Activated CD4-positive, CD25-positive, alpha-beta regulatory T cell treated with anti-CD3 and anti-CD28 coated beads, Interleukin-2, amount 50 U/mL, for 16 hours (primary cell): ENCODE measurements around the gene ASPG.

Source experiments
- DNase-seq: peaks from one replicate; pipeline ENCODE4 v3.0.0-alpha.2; 2020; ENCODE audit warnings: low read depth, low spot score

ASPG gene

GRCh38 chr14:104105071-104105821, 19.7 kb downstream of the ASPG start:
- no peak for DNase-seq

GRCh38 chr14:104105822-104106470, 20.4 kb downstream of the ASPG start:
- no peak for DNase-seq

DNA sequence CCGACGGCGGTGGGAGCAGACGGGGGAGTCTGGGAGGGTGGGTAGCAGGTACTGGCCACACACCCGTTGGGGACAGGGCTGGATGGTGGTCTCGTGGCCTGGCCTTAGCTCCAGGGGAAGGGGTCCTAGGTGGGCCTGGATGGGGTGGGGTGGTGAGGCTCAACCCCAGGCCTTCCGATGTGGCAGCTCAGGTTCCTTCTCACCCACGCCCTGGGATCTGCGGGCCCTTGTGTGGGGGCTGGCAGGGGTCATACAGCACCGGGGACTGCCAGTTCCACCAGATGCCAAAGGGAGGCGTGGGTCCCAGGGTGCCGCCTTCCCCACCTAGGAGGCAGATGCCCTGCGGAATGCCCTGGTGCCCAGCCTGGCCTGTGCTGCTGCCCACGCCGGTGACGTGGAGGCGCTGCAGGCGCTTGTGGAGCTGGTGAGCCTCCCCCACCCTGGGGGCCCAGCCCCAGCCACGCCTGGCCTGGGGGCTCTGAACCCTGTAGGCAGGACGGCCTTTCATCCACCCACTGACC, 21.0 kb downstream of the ASPG start:
- no peak for DNase-seq

DNA sequence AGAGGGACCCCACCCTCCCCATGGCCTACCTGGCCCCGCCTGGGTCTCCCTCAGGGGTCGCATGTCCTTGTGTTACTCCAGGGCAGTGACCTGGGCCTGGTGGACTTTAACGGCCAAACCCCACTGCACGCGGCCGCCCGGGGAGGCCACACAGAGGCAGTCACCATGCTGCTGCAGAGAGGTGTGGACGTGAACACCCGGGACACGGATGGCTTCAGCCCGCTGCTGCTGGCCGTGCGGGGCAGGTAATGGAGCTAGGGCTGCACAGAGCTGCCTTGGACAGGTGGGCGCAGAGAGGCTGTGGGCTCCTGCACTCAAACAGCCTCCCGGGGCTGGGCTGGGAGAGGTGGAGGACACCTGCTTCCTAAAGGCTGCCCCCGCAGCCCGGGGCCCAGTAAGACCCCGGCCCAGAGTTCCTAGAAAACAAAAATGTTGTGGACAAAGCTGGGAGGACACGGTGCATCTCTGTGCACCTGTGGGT, 21.6 kb downstream of the ASPG start:
- DNase-seq: no peak

DNA sequence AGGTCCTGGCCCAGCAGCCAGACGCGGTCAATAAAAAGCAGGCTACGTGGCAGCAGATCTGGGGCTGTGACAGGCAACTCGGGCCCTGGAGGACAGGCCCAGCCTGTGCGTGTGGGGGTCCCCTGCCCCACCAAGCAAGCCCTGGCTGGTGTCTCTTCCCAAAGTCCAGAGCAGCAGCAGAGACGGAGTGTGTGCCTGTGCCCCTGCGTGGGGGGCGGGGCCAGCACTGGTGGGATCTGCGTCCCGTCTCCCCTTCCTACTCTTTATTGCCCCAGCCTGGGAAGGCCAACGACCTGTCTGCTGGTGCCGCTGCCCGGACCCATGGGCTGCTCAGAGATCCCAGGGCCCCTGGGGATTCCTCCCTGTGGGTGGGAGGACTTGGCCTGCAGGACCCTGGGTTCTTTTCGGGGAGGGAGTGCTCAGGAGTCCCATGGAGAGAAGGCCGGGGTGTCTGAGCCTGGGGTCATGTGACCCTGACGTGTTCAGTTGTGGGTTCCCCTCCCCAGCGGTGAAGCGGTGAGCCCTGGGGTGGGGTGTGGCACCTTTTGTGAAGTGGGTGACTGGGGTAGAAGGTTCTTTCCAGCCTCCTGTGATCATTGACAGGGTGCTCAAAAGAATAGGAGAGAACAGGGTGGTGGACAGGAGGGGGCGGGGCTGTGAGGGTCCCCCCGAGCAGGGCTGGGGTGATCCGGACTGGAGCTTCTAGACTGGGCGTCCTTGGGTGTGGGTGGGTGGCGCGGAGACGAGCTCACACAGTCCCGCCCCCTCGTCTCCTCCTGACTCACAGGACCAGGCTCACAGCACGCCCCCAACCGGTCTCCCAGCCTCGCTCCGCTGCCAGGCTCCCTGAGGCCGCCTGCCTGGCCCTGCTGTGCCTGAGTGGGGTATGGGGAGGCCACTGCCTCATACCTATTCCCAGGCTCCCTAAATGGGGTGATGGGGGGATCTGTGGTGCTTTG, 22.4 kb downstream of the ASPG start:
- no peak for DNase-seq

DNA sequence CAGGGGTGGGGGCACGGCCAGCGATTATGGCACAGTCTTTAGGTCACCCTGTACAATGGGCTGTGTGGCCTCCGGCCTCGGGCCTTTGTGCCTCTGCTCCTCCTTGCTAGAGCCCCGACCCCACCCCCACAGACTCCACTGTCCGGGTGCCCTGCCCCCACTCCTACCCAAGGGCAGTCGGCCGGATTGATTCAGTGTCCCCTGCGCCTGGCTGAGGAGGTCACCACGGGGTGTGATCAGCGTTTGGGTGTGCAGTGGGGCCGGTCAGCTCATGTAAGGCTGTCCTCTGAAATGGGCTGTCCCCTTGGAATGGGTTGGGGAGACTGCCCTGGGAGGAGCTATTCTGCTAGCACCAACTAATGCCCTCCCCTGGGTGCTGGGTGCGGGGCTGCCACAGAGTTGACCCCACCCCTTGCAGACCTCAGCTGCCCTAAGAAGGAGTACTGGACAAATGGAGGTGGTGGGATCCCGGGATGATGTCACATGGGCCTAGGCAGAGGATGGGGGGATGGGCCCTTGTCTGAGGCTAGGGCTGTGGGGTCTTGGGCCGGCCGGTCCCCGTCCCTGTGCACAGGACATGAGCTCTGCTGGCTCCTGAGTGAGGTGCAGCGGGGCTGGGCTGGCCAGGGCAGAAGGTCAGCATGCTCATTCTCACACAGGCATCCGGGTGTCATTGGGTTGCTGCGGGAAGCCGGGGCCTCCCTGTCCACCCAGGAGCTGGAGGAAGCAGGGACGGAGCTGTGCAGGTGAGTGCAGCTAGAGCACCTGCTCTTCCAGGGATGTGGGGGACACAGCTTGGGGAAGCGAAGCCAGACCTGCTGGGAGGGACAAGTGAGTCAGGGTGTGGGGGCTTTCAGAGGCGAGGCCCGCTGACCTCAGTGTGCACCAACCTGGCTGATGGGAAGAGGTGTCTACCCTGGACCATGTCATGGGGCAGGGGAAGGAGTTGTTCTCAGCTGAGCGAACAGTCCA, 23.4 kb downstream of the ASPG start:
- DNase-seq: no peak

DNA sequence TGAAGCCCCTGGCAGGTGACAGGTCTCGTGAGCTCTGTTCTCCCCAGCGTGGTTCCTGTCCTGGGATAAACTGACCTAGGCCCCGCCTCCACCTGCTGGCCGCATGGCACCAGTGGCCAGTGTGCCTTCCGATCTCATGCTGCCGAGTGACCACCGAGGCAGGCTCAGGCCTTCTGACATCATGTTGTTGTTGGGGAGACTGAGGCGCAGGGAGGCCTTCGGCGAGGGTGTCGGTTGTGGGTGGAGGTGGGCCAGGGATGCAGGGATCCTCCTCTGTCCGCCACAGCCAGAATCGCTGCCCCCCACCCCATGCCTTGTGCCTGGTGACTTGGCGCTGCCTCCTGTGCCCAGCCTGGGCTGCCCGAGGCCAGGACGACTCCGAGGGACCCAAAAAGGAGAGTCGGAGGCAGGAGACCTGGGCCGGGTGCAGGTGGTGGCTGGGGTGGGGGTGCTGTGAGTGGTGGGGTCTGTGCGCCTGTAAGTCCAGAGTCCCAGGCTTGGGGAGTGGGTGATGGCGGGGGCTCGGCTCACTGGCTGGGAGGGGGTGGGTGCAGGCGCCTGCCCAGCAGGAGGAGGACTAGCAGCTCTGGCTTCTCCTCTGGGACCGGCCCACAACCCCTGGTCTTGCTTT, 24.3 kb downstream of the ASPG start:
- DNase-seq: no peak

- no peak for DNase-seq
These were observed 25.1 kb downstream of the ASPG start for GRCh38 chr14:104110491-104111209.

DNA sequence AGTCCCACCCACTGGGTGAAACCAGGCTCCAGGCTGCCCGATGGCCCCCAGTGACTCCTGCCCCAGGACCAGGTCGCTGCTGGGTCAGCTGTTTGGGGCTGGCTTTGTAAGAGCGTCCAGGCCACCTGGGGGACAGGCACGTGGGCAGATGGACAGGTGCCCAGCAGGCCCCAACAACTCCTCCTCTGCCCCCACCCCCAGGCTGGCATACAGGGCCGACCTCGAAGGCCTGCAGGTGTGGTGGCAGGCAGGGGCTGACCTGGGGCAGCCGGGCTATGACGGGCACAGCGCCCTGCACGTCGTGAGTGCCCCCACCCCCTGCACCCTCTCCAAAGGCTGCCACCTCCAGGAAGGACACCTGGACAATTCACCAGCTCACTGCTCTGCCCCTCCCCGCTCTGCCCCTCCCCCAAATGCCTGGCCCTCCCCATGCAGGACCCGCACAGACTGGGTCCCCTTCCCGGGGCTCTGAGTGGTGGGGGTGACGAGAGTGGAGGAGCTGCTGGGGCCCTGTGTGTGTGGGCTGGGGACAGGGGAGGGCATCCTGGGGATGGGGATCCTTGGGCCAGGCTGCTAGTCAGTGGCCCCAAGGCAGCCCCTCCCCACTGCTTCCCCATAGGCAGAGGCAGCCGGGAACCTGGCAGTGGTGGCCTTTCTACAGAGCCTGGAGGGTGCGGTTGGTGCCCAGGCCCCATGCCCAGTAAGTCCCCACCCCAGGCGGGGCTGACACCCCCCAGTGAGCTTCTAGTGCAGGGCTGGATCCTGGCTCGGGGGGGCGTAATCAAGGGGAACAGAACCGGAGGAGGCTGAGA, 26.0 kb downstream of the ASPG start:
- no peak for DNase-seq

- DNase-seq: no peak
These were observed 26.6 kb downstream of the ASPG start for GRCh38 chr14:104112113-104112505.

DNA sequence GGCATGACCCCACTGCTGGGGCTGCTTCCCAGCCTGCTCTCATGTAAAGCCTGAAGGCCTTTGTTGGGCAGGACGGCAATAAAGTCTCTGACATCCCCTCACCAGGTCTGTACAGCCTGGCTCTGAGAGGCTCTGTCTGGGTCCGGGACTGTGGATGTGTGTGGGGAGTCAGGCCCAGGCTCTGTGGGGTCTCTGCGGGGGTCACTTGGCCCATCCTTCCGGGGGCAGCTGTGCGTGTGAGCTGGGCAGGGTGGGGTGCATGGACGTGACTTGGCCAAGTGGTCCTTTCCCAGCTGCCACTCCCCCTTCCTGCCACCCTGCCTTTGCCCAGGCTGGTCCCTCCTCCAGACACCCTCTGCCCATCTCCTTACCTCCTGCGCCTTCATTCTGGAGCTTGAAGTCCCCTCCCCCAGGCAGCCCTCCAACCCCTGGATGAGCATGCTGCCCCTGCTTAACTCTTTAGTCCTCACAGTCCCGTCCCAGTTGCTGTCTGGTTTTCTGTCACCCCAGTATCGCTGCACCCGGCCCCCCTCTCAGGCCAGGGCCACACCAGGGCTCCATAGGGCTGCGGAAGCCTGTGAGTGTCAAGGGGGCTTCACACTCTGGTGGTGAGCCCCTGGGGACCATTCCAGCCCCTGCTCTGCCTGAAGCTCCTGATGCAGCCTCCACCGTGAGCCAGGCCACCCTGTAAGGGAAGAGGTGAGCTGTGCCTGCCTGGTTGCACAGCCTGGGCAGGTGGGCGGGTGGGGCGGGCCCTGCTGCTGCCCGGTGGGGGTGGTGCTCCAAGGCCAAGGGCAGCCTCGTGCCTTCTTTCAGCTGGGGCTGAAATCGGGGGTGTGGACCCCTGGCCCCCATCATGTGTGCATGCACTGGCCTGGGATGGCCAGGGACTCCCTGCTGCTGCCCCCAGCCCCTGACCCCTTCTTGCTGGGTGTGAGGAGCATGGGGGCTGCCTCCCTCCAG, 27.4 kb downstream of the ASPG start:
- DNase-seq: no peak

DNA sequence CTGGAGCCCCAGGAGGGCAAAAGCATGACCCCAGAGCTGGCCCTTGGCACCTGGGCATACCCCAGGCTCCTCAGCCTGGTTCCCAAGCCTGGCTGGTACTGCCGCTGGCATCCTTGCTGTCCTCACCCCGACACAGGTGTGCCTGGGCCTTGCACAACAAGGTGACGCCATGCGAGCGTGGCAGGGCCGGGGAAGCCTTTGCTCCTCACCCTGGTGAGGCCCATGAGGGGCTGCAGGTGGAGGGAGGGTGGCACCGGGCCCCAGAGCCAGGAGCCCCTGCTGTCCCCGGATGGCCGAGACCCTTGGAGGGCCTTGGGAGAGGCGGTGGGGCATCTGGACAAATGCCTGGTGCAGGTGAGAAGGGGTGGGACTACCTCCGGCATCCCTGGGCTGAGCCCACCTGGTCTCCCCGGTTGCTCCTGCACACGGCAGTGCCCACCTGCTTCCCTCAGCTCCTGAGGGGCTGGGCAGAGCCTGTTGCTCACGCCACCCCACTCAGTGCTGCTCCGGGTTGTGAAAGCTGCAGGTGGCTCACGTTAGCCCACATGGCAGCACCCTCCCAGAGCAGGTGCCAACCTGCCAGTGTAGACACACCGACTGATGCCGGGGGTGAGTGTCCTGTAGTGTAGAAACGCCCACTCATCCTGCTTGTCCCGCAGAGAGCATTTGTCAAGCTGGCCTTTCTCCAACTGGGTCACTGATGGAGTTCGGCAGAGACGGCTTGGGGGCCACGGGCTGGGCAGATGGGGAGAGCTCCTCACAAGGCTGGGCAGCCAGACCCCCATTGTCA, 28.3 kb downstream of the ASPG start:
- DNase-seq: no peak

- DNase-seq: no peak
These were observed 29.1 kb downstream of the ASPG start for GRCh38 chr14:104114421-104115130.

GRCh38 chr14:104115131-104115600, 29.7 kb downstream of the ASPG start:
- DNase-seq: no peak

GRCh38 chr14:104115691-104116287, 30.3 kb downstream of the ASPG start:
- no peak for DNase-seq
